DND-41 (cell line): ENCODE measurements around the gene NME7.

Source experiments
- ATAC-seq: fragments of 200-7000 bp; cut with Tn5 transposase; 3 replicates; pipeline ENCODE4 v1.9.1; 2021; ENCODE audit warnings: low read depth; ENCODE audit not compliant: insufficient read depth
- DNase-seq: peaks from one replicate; pipeline ENCODE4 v3.0.0-alpha.2; 2020
- H2AFZ ChIP-seq: 2 replicates; pipeline ENCODE4 v1.6.0; 2012; ENCODE audit warnings: low read depth, low read length
- H3K27ac ChIP-seq: 2 replicates; pipeline ENCODE4 v1.5.1; 2012; ENCODE audit warnings: low read length, inconsistent platforms
- H3K27me3 ChIP-seq: fragments of 200-600 bp; sonication (generic); 2 replicates; pipeline ENCODE4 v1.6.0; 2012; ENCODE audit warnings: low read length, mild to moderate bottlenecking, inconsistent platforms; ENCODE audit not compliant: insufficient read depth, poor library complexity
- H3K36me3 ChIP-seq: 2 replicates; pipeline ENCODE4 v1.5.1; 2012; ENCODE audit warnings: low read length, inconsistent platforms; ENCODE audit not compliant: insufficient read depth
- H3K4me1 ChIP-seq: 2 replicates; pipeline ENCODE4 v1.5.1; 2012; ENCODE audit warnings: mild to moderate bottlenecking, low read length; ENCODE audit not compliant: insufficient read depth
- H3K4me2 ChIP-seq: 2 replicates; pipeline ENCODE4 v1.6.0; 2012; ENCODE audit warnings: mild to moderate bottlenecking, moderate library complexity, low read length, inconsistent platforms; ENCODE audit not compliant: insufficient read depth
- H3K4me3 ChIP-seq, 2 experiments: fragments of 200-600 bp in 1 of 2; shearing (Covaris generic) in 1 of 2; 2 replicates each; pipeline ENCODE4 v1.5.1; 2012 to 2016; ENCODE audit warnings: inconsistent platforms in 2 of 2, low read length in 2 of 2, mild to moderate bottlenecking in 2 of 2, low read depth in 1 of 2, moderate library complexity in 1 of 2
- H3K79me2 ChIP-seq: 2 replicates; pipeline ENCODE4 v1.6.0; 2012; ENCODE audit warnings: low read length, inconsistent platforms; ENCODE audit not compliant: insufficient read depth
- H3K9ac ChIP-seq: 2 replicates; pipeline ENCODE4 v1.6.0; 2012; ENCODE audit warnings: low read depth, mild to moderate bottlenecking, inconsistent platforms, low read length, moderate library complexity
- H3K9me3 ChIP-seq: 2 replicates; pipeline ENCODE4 v1.5.1; 2012; ENCODE audit warnings: low read length, moderate library complexity, mild to moderate bottlenecking, inconsistent platforms; ENCODE audit not compliant: insufficient read depth, severe bottlenecking
- H4K20me1 ChIP-seq: 2 replicates; pipeline ENCODE4 v1.6.0; 2012; ENCODE audit warnings: low read length; ENCODE audit not compliant: insufficient read depth
- EZH2 ChIP-seq: IDR thresholded peaks from 3 replicates; pipeline ENCODE4 v1.6.1; 2012; ENCODE audit warnings: borderline replicate concordance, low read depth, mild to moderate bottlenecking, moderate library complexity, low read length, inconsistent platforms; ENCODE audit not compliant: severe bottlenecking
- TF ChIP-seq, protein P1 (sequence below): IDR thresholded peaks from 2 replicates; pipeline ENCODE4 v1.5.1; 2012; ENCODE audit warnings: borderline replicate concordance, low read length, moderate library complexity, mild to moderate bottlenecking; ENCODE audit not compliant: poor library complexity, severe bottlenecking; ENCODE audit errors: extremely low read depth

NME7 gene

DNA sequence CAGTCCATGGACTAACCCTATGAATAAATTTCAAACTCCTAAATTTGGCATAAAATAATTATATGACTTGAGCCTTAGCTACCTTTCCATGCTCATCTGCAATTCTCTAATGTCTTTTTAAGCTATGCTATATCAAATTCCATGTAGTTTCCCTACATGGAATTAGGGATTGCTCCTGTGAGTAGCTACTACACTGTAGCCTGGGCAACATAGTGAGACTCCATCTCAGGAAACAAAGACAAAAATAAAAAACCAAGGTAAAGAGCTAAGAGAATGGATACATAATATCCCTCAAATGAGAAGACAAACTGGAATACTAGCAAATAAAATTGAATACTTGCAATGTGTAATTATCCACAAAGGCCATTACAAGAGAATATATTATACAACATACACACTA lies 223.6 kb downstream of the NME7 start:
- Histone ChIP-seq H3K4me3 (no peak overlapping the region), H2AFZ (no peak overlapping the region), H3K4me2 (no peak overlapping the region), H3K27me3 (no peaks in the 10 kb centered on the region), H3K27ac (no peak overlapping the region), H3K9me3 (no peaks in the 10 kb centered on the region), H4K20me1 (no peaks in the 10 kb centered on the region), H3K9ac (no peak overlapping the region), H3K79me2 (no peaks in the 10 kb centered on the region), H3K4me1 (no peaks in the 10 kb centered on the region), H3K36me3 (no peaks in the 10 kb centered on the region)
- ATAC-seq (no peak), DNase-seq (no peak)
- TF ChIP-seq EZH2, result no peak
- TF ChIP-seq, protein P1, sequence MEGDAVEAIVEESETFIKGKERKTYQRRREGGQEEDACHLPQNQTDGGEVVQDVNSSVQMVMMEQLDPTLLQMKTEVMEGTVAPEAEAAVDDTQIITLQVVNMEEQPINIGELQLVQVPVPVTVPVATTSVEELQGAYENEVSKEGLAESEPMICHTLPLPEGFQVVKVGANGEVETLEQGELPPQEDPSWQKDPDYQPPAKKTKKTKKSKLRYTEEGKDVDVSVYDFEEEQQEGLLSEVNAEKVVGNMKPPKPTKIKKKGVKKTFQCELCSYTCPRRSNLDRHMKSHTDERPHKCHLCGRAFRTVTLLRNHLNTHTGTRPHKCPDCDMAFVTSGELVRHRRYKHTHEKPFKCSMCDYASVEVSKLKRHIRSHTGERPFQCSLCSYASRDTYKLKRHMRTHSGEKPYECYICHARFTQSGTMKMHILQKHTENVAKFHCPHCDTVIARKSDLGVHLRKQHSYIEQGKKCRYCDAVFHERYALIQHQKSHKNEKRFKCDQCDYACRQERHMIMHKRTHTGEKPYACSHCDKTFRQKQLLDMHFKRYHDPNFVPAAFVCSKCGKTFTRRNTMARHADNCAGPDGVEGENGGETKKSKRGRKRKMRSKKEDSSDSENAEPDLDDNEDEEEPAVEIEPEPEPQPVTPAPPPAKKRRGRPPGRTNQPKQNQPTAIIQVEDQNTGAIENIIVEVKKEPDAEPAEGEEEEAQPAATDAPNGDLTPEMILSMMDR, result no peak

DNA sequence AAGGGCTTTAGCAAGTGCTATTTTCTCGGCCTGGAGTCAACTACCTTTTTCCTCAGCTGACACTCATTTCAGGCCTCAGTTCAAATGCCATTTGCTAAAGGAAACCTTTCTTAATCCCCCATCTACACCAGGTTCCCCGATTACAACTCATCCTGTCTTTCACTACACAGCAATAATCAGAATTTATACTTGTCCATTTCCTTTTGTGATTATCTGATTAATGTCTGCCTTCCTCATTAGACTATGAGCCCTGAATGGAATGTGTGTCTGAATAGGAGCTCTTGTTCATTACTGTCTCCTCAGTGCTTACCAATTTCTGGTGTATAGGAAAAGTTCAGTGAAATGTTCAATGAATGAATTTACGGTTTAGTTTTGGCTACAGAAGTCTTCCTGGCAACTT lies 224.3 kb downstream of the NME7 start:
- no peak for ATAC-seq
- Histone ChIP-seq H3K4me2 (no peak overlapping the region), H3K4me1 (no peaks in the 10 kb centered on the region), H2AFZ (no peak overlapping the region), H3K79me2 (no peaks in the 10 kb centered on the region), H3K36me3 (no peaks in the 10 kb centered on the region), H3K27ac (no peak overlapping the region), H3K9ac (no peak overlapping the region), H3K27me3 (no peaks in the 10 kb centered on the region), H3K9me3 (no peaks in the 10 kb centered on the region), H4K20me1 (no peaks in the 10 kb centered on the region), H3K4me3 (no peak overlapping the region)
- TF ChIP-seq EZH2, result no peak
- TF ChIP-seq, protein P1, result no peak
- DNase-seq, result no peak

DNA sequence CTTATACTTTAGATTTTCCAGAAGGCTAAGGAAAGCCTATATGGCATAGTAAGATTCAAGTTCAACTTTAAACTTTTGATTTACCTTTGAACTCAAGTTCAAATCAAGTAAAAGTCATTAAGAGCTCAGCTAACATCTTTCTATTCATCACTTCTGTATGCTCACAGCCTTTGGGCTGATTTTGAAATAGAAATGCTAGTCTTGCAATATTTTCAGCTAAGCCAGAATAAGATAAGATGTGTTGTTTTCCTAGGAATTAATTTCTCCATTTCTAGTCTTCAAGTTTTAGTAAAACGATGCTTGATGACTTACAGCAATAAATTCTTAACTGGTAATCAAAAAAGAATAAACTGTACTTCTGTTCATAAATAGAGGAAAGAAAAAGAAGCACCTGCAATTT lies 225.5 kb downstream of the NME7 start:
- Histone ChIP-seq H2AFZ (no peak overlapping the region), H3K27me3 (no peaks in the 10 kb centered on the region), H4K20me1 (no peaks in the 10 kb centered on the region), H3K4me1 (no peaks in the 10 kb centered on the region), H3K4me3 (no peak overlapping the region), H3K79me2 (no peaks in the 10 kb centered on the region), H3K9ac (no peak overlapping the region), H3K4me2 (no peak overlapping the region), H3K9me3 (no peaks in the 10 kb centered on the region), H3K27ac (no peak overlapping the region), H3K36me3 (no peaks in the 10 kb centered on the region)
- ATAC-seq, result no peak
- DNase-seq, result no peak
- TF ChIP-seq EZH2, result no peak
- TF ChIP-seq, protein P1, result no peak

DNA sequence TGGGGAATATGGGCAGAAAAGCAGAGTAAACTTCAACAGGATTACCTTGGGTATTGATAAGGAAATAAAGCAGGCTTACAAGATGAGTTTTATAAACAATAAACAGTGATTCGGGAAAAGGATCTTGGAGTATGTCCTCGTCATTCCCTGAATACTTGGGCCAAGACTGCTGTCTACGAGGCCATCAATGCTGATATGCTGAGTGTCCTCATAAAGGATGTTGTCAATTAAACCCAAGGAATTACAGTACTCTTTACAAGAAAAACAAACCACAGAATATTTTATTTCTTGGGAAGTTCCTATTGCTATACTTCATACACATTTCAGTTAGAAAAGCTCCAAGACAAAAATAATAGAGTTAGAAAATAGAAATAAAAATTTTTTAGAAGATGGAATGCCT lies 226.2 kb downstream of the NME7 start:
- no peak overlapping the region for H3K4me3 ChIP-seq
- H3K36me3 ChIP-seq, result no peaks in the 10 kb centered on the region
- H3K4me2 ChIP-seq, result no peak overlapping the region
- ATAC-seq (no peak), DNase-seq (no peak)
- H3K9me3 ChIP-seq, result no peaks in the 10 kb centered on the region
- H3K27ac ChIP-seq, result no peak overlapping the region
- H4K20me1 ChIP-seq, result no peaks in the 10 kb centered on the region
- TF ChIP-seq EZH2, result no peak
- TF ChIP-seq, protein P1, result no peak
- H2AFZ ChIP-seq, result no peak overlapping the region
- H3K27me3 ChIP-seq, result no peaks in the 10 kb centered on the region
- no peaks in the 10 kb centered on the region for H3K79me2 ChIP-seq
- H3K9ac ChIP-seq, result no peak overlapping the region
- no peaks in the 10 kb centered on the region for H3K4me1 ChIP-seq
